ENCODE measurements around the gene AKAP6. TPM values are rescaled to one million over a fixed set of nuclear protein-coding genes. Genes with fewer than 3 reads are reported as not detected.
A peak's percentile ranks its signal among the peaks of the same experiment; 100 is the strongest.

AKAP6 gene
- total RNA-seq, 4 donors from 2014 or later, result 1.1 to 16.0 (median 6.0) TPM

- Histone ChIP-seq H3K4me1 (no peaks in the 10 kb centered on the region), H3K27me3 (no peaks in the 10 kb centered on the region), H3K36me3 (no peaks in the 10 kb centered on the region), H3K4me3 (no peak overlapping the region), H3K9me3 (no peaks in the 10 kb centered on the region), H3K27ac (no peak overlapping the region)
- WGBS, 2 donors, result 73 to 76% methylated on average over 3 of the region's 3 CpGs
- TF ChIP-seq POLR2A (IDR thresholded peaks at IDR 0.05) (no peak), CTCF (IDR thresholded peaks at IDR 0.05) (no peak)
- no peak for DNase-seq
- intact Hi-C loops (cut with DNase I), result no loop called here
Measured at GRCh38 chr14:32447371-32447770, 118.3 kb downstream of the AKAP6 start.

GRCh38 chr14:32449648-32450047 lies 120.5 kb downstream of the AKAP6 start:
- Histone ChIP-seq H3K4me1 (peaks cover 0 to 6% (median 0%) of the 10 kb centered on the region in 3 donors), H3K36me3 (no peaks in the 10 kb centered on the region), H3K9me3 (no peaks in the 10 kb centered on the region), H3K27me3 (no peaks in the 10 kb centered on the region), H3K4me3 (no peak overlapping the region), H3K27ac (no peak overlapping the region)
- WGBS, 2 donors, result 59 to 80% methylated on average over 1 of the region's 1 CpG
- no peak for DNase-seq
- no peak for TF ChIP-seq CTCF (IDR thresholded peaks at IDR 0.05)
- no peak for TF ChIP-seq POLR2A (IDR thresholded peaks at IDR 0.05)
- intact Hi-C loops (cut with DNase I), result no loop called here

- TF ChIP-seq CTCF (IDR thresholded peaks at IDR 0.05), result no peak
- TF ChIP-seq POLR2A (IDR thresholded peaks at IDR 0.05), result no peak
- H3K27me3 ChIP-seq, result no peaks in the 10 kb centered on the region
- H3K9me3 ChIP-seq, result no peaks in the 10 kb centered on the region
- no peaks in the 10 kb centered on the region for H3K36me3 ChIP-seq
- H3K27ac ChIP-seq, result no peak overlapping the region
- intact Hi-C loops (cut with DNase I), result no loop called here
- no peak for DNase-seq
- H3K4me1 ChIP-seq, result peaks cover 0 to 6% (median 0%) of the 10 kb centered on the region in 3 donors
- no peak overlapping the region for H3K4me3 ChIP-seq
- WGBS, 2 donors, result 44 to 75% methylated on average over 2 of the region's 2 CpGs
Measured at GRCh38 chr14:32450919-32451675, 122.0 kb downstream of the AKAP6 start.

- H3K4me3 ChIP-seq, result no peak overlapping the region
- no peaks in the 10 kb centered on the region for H3K27me3 ChIP-seq
- TF ChIP-seq CTCF (IDR thresholded peaks at IDR 0.05) (no peak), POLR2A (IDR thresholded peaks at IDR 0.05) (no peak)
- no peak for DNase-seq
- WGBS, 2 donors, result 51 to 62% methylated on average over 8 to 9 of the region's 9 CpGs
- intact Hi-C loops (cut with DNase I), result no loop called here
- peaks cover 0 to 6% (median 0%) of the 10 kb centered on the region in 3 donors for H3K4me1 ChIP-seq
- H3K9me3 ChIP-seq, result no peaks in the 10 kb centered on the region
- peak overlapping the region in 1 of 4 donors; percentile 25 for H3K27ac ChIP-seq
- no peaks in the 10 kb centered on the region for H3K36me3 ChIP-seq
Measured at GRCh38 chr14:32453857-32454810, 125.0 kb downstream of the AKAP6 start.
